Smooth muscle cell (in vitro differentiated cells): ENCODE data around the gene MINDY2. TPM values are rescaled to one million over a fixed set of nuclear protein-coding genes. Genes with fewer than 3 reads are reported as not detected.

Experiments
- DNase-seq: peaks from one replicate; lab custom pipeline; 2025; ENCODE audit not compliant: unreplicated experiment; lab: John Stamatoyannopoulos, UW
- H2AFZ ChIP-seq: fragments of 200-600 bp; sonication (generic); 2 replicates; pipeline ENCODE4 v1.6.0; 2016; ENCODE audit warnings: antibody characterized with exemption, low read depth, mild to moderate bottlenecking
- H3F3A ChIP-seq: fragments of 200-600 bp; sonication (generic); 2 replicates; pipeline ENCODE4 v1.6.0; 2017; ENCODE audit warnings: antibody characterized with exemption, low read depth
- H3K27ac ChIP-seq: fragments of 200-600 bp; sonication (generic); 2 replicates; pipeline ENCODE4 v1.5.1; 2016; ENCODE audit warnings: low read depth, mild to moderate bottlenecking
- H3K27me3 ChIP-seq: fragments of 200-600 bp; sonication (generic); 2 replicates; pipeline ENCODE4 v1.6.1; 2016; ENCODE audit warnings: low read depth, mild to moderate bottlenecking
- H3K36me3 ChIP-seq: fragments of 200-600 bp; sonication (generic); 2 replicates; pipeline ENCODE4 v1.5.1; 2016; ENCODE audit warnings: low read depth
- H3K4me1 ChIP-seq: fragments of 200-600 bp; sonication (generic); 2 replicates; pipeline ENCODE4 v1.5.1; 2016; ENCODE audit warnings: low read depth
- H3K4me2 ChIP-seq: fragments of 200-600 bp; sonication (generic); 2 replicates; pipeline ENCODE4 v1.6.0; 2016; ENCODE audit warnings: mild to moderate bottlenecking
- H3K4me3 ChIP-seq: fragments of 200-600 bp; sonication (generic); 2 replicates; pipeline ENCODE4 v1.5.1; 2016; ENCODE audit warnings: mild to moderate bottlenecking
- H3K79me2 ChIP-seq: fragments of 200-600 bp; sonication (generic); 2 replicates; pipeline ENCODE4 v1.6.0; 2016; ENCODE audit warnings: low read depth, mild to moderate bottlenecking
- H3K9ac ChIP-seq: fragments of 200-600 bp; sonication (generic); 2 replicates; pipeline ENCODE4 v1.6.0; 2016; ENCODE audit warnings: low read depth
- H3K9me3 ChIP-seq: fragments of 200-600 bp; sonication (generic); replicated peaks from 2 replicates; pipeline ENCODE4 v1.5.1; 2016; ENCODE audit warnings: low read depth
- H4K20me1 ChIP-seq: fragments of 200-600 bp; sonication (generic); 2 replicates; pipeline ENCODE4 v1.6.0; 2016; ENCODE audit warnings: low read depth
- WGBS: methylation state at CpG from one replicate; pipeline ENCODE4 v1.1.7; 2016; ENCODE audit warnings: low lambda C conversion rate; 5-methylcytosine and 5-hydroxymethylcytosine counted together
- polyA plus RNA-seq: library from polyadenylated mRNA; unstranded; fragments of >200 nt; fragmentation: Nextera tagmentation; extraction: Ambion mirVana; gene quantifications from 2 replicates; pipeline ENCODE4 v1.2.1, GENCODE V29; 2016
- total RNA-seq: library from RNA; depleted of rRNA; stranded (reverse); fragments of >200 nt; gene quantifications from 2 replicates; pipeline ENCODE4 v1.2.3, GENCODE V29; 2014
- TF ChIP-seq, protein P1 (sequence below): fragments of 200-600 bp; sonication (generic); IDR thresholded peaks from 2 replicates; pipeline ENCODE4 v1.5.1; 2017; ENCODE audit warnings: borderline replicate concordance, mild to moderate bottlenecking, antibody characterized with exemption; ENCODE audit not compliant: insufficient read depth, poor library complexity, severe bottlenecking

Gene MINDY2
- total and polyA plus RNA-seq, 2 experiments from 2014 or later = 21.2 to 28.0 TPM

DNA sequence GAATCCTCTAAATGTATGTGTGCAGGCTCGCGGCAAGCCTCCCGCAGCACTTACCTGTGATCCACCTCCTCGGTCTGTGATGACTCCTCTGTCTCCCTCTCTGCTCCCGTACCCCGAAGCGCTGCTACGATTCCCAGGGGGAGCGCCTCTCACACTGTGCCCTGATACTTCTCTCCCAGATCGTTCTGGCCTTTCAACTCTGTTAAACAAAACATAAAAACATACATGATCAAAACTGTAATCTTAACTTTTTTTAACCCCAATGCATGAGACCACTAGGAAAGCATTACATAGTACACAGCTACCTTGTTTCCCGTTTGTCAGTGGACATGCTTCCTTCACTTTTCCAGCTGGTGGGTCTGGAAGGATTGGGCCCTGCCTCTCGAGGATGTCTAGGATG lies 115.8 kb downstream of the MINDY2 start:
- no peak for DNase-seq
- no peak overlapping the region for H3K4me3 ChIP-seq
- H3K9ac ChIP-seq = no peak overlapping the region
- no peaks in the 10 kb centered on the region for H3K9me3 ChIP-seq
- no peaks in the 10 kb centered on the region for H3K27me3 ChIP-seq
- no peak overlapping the region for H2AFZ ChIP-seq
- no peak overlapping the region for H3K4me2 ChIP-seq
- 98% methylated on average over 12 of the region's 12 CpGs for WGBS
- TF ChIP-seq, protein P1, sequence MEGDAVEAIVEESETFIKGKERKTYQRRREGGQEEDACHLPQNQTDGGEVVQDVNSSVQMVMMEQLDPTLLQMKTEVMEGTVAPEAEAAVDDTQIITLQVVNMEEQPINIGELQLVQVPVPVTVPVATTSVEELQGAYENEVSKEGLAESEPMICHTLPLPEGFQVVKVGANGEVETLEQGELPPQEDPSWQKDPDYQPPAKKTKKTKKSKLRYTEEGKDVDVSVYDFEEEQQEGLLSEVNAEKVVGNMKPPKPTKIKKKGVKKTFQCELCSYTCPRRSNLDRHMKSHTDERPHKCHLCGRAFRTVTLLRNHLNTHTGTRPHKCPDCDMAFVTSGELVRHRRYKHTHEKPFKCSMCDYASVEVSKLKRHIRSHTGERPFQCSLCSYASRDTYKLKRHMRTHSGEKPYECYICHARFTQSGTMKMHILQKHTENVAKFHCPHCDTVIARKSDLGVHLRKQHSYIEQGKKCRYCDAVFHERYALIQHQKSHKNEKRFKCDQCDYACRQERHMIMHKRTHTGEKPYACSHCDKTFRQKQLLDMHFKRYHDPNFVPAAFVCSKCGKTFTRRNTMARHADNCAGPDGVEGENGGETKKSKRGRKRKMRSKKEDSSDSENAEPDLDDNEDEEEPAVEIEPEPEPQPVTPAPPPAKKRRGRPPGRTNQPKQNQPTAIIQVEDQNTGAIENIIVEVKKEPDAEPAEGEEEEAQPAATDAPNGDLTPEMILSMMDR = no peak
- H3K27ac ChIP-seq = no peak overlapping the region
- H3K79me2 ChIP-seq = no peaks in the 10 kb centered on the region
- no peaks in the 10 kb centered on the region for H3K4me1 ChIP-seq
- H3K36me3 ChIP-seq = peaks cover 62% of the 10 kb centered on the region
- H4K20me1 ChIP-seq = peaks cover 6% of the 10 kb centered on the region
- no peaks in the 10 kb centered on the region for H3F3A ChIP-seq

GRCh38 chr15:58889363-58889762 lies 118.3 kb downstream of the MINDY2 start:
- Histone ChIP-seq H2AFZ (no peak overlapping the region), H3K4me1 (peaks cover 9% of the 10 kb centered on the region), H3K9ac (no peak overlapping the region), H3K9me3 (no peaks in the 10 kb centered on the region), H3K36me3 (peaks cover 65% of the 10 kb centered on the region), H3K27me3 (no peaks in the 10 kb centered on the region), H3K79me2 (no peaks in the 10 kb centered on the region), H3K4me2 (no peak overlapping the region), H3K27ac (no peak overlapping the region), H3F3A (no peaks in the 10 kb centered on the region), H4K20me1 (peaks cover 6% of the 10 kb centered on the region), H3K4me3 (no peak overlapping the region)
- TF ChIP-seq, protein P1 = no peak
- DNase-seq = no peak
- WGBS = 93% methylated on average over 7 of the region's 7 CpGs

DNA sequence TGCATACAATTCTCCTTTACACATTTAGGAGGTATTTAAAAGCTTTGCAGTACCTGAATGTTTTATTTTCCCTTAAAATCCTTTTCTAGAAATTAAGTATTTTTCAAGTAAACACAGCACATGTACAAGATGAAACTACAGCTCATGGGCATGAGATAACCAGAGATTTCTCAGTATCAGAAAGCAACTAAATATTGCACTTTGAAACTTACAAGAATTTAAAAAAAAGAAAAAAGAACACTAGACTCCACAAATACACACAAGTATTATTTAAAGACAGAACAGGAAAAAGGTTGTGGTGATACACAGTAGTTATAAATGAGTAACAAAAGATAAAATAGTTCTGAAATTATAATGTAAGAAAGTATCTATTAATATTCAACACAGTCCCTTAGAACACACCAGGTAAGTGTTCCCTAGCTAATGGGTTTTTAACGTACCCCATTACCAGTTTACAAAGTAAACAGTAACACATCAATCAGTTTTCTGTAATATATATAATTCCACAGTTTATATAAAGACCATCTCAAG lies 127.1 kb downstream of the MINDY2 start:
- no peak overlapping the region for H3K4me2 ChIP-seq
- no peak overlapping the region for H3K27ac ChIP-seq
- TF ChIP-seq, protein P1 = no peak
- H4K20me1 ChIP-seq = peaks cover 35% of the 10 kb centered on the region
- H3K79me2 ChIP-seq = peaks cover 23% of the 10 kb centered on the region
- no peaks in the 10 kb centered on the region for H3K27me3 ChIP-seq
- DNase-seq = no peak
- no peak overlapping the region for H2AFZ ChIP-seq
- H3K9me3 ChIP-seq = no peaks in the 10 kb centered on the region
- H3K9ac ChIP-seq = no peak overlapping the region
- no peak overlapping the region for H3K4me3 ChIP-seq
- H3K4me1 ChIP-seq = peaks cover 9% of the 10 kb centered on the region
- peaks cover 50% of the 10 kb centered on the region for H3K36me3 ChIP-seq
- H3F3A ChIP-seq = no peaks in the 10 kb centered on the region
- 100% methylated on average over 1 of the region's 1 CpG for WGBS

DNA sequence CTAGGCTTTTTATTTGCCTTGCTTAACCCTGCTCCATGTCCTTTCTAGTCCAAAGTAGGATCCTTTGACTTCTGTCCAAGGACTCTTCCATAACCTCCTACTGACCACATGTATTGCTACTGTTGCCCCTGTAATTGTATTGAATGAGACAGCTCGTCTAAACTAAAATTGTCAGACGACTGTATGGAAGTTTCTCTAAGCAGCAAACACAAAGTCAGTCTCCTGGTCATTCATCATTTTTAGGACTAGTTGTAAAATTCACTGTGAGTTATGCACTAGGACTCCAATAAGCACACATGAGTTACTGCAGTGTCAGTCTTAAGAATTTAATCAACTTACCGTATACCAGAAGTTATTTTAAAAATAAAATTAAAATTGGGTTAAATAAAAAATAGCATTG lies 129.5 kb downstream of the MINDY2 start:
- 85% methylated on average over 3 of the region's 3 CpGs for WGBS
- no peak for DNase-seq
- H3F3A ChIP-seq = no peaks in the 10 kb centered on the region
- no peak overlapping the region for H3K27ac ChIP-seq
- H3K27me3 ChIP-seq = no peaks in the 10 kb centered on the region
- H3K9me3 ChIP-seq = no peaks in the 10 kb centered on the region
- TF ChIP-seq, protein P1 = no peak
- H3K4me3 ChIP-seq = no peak overlapping the region
- H3K9ac ChIP-seq = no peak overlapping the region
- no peaks in the 10 kb centered on the region for H3K4me1 ChIP-seq
- H3K4me2 ChIP-seq = no peak overlapping the region
- peaks cover 40% of the 10 kb centered on the region for H3K79me2 ChIP-seq
- H2AFZ ChIP-seq = no peak overlapping the region
- H3K36me3 ChIP-seq = peaks cover 30% of the 10 kb centered on the region
- peaks cover 54% of the 10 kb centered on the region for H4K20me1 ChIP-seq
